GM18526 (cell line): Measurements from ENCODE around the gene EFHC2.

ENCODE experiments used
- POLR2A ChIP-seq: IDR thresholded peaks from 3 replicates; pipeline ENCODE4 v1.6.1; 2011; ENCODE audit not compliant: insufficient read length; ENCODE audit errors: extremely low read depth

The EFHC2 gene

DNA sequence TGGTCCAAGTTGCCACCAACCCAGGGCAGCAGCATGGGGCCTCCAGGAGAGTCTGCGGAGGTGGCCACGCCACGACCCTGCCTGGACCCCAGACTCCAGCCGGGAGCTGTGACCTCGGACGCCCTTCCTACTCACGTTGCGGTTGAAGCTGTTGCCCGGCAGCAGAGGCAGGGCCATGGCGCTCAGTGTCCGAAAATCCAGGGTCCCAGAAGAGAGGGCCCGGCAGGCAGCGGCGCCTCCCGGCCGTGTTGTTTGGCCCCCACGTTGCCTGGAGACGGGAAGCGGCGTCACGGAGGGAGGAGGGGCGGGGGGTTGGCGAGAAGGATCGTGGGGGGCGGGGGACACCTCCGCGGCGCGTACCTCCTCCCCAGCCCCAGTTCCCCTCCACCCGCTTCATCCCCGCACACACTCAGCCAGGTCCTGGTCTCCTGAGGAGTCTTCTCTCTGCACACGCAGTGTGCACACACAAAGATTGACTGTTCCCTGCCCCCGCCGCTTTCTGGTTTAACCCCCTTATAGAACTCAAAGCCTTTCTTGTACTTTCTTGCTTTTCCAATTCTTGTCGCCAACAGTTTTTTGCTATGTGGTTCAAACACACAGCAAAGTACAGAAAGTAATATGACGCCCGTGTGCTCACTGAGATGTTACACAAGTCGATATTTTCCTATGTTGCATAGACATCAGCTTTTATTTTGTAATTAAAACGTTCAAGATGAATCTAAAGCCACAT is at the start of gene EFHC2:
Gene EFHC2, minus strand, starts transcription at position 261 of the 730 bp plus-strand sequence. Its CDS starts 84 bp downstream, at position 177.
- TF ChIP-seq POLR2A: no peak

- TF ChIP-seq POLR2A: no peak
These were observed 49.3 kb upstream of the EFHC2 start for GRCh38 chrX:44392767-44393166.

DNA sequence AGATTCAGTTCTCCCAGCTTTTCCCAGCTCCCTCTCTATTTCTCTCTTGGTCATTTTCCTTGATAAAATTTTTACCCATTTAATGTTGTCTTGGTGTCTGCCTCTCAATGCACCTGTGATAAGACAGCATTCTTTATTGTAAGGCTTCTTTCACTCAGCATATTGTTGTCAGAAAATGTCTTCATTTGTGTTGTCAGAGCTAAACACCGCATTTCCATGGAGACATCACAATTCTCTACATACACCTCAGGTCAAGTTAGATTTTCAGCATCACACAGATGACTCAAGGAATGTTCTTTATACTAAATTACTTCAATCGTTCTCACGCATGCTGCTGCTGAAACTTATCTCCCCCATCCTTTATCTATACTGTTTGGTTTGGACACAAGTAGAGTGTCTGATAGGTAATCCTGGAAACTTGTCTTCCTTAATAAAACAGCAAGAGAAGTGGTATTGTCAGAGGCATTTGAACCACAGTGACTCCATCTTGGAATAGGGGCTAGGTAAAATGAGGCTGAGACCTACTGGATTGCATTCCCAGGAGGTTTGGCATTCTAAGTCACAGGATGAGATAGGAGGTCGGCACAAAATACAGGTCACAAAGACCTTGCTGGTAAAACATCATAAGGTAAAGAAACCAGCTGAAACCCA is 41.3 kb upstream of the EFHC2 start:
- no peak for TF ChIP-seq POLR2A

GRCh38 chrX:44382871-44383270 is 39.4 kb upstream of the EFHC2 start:
- TF ChIP-seq POLR2A: no peak

GRCh38 chrX:44352758-44353157 is 9.3 kb upstream of the EFHC2 start:
- TF ChIP-seq POLR2A: no peak

GRCh38 chrX:44349561-44349960 is 6.1 kb upstream of the EFHC2 start:
- TF ChIP-seq POLR2A: no peak

DNA sequence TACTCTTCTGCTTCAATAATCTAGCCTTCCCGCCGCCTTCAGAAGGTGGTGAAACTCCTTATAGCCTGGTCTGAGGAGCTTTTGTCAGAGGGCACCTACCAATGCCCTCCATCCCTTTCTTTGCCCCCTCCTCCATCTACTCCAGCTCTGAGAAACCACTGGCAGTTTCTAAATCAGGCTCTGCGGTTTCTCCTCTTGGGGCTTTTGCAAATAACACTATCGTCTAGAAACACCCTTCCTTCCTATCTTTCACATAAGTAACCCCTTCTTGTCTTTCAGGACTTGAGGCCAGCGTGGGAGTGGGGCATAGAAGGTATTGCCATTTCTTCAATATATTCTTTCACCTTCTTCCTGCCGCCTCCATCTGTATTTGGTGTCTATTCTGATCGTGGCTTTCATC is 1.2 kb upstream of the EFHC2 start:
- no peak for TF ChIP-seq POLR2A

- TF ChIP-seq POLR2A: no peak
These were observed 722 bp upstream of the EFHC2 start for GRCh38 chrX:44344194-44344593.

GRCh38 chrX:44342866-44343265 is 606 bp downstream of the EFHC2 start:
- no peak for TF ChIP-seq POLR2A

GRCh38 chrX:44338361-44338760 is 5.1 kb downstream of the EFHC2 start:
- TF ChIP-seq POLR2A: no peak

GRCh38 chrX:44332437-44332836 is 11.0 kb downstream of the EFHC2 start:
- TF ChIP-seq POLR2A: no peak

GRCh38 chrX:44330227-44330626 is 13.2 kb downstream of the EFHC2 start:
- no peak for TF ChIP-seq POLR2A

- no peak for TF ChIP-seq POLR2A
These were observed 23.9 kb downstream of the EFHC2 start for GRCh38 chrX:44319550-44319949.

DNA sequence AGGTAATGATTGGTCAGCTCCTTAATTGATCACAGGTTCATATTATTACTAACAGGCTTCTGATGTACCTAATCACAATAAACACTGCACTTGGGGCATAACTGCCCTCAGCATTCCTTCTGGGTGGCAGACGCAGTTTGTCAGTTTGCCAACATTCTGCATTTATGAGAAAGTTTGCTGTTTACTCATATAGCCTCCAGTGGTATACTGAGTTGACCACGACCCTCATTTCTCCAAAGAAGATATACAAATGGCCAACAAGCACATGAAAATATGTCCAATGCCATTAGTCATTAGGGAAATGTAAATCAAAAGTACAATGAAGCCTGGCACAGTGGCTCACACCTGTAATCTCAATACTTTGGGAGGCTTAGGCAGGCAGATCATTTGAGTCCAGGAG is 26.3 kb downstream of the EFHC2 start:
- no peak for TF ChIP-seq POLR2A

DNA sequence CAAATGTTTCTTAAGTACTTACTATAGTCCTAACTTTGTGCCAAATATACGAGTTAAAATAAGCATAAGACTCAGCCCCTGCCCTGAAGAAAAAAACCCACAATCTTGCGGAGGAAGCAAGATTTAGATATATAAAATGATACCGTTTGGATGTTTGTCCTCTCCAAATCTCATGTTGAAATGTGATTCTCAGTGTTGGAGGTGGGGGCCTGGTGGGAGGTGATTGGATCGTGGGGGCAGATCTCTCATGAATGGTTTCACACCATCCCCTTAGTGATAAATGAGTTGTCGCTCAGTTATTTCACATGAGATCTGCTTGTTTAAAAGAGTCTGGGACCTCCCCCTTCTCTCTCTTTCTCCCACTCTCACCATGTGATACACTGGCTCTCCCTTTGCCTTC is 28.7 kb downstream of the EFHC2 start:
- no peak for TF ChIP-seq POLR2A

GRCh38 chrX:44314259-44314734 is 29.2 kb downstream of the EFHC2 start:
- no peak for TF ChIP-seq POLR2A

DNA sequence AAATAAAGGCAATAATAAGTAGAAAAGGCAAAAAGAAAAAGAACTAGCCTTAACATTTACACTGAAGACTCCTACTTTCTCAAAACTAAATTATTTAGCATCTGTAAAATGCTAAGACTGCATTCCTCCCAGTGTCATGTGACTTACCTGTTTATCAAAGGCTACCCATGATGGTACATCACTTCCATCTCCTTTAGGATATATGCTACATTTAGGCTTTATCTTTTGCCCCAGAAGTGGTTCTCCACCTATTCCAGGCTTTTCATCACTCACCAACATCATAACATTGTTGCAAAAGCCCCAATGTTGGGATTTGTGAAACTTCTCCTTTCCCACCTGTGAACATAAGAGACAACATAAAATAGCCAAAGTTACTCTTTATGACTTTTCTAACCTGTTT is 31.1 kb downstream of the EFHC2 start:
- TF ChIP-seq POLR2A: no peak

DNA sequence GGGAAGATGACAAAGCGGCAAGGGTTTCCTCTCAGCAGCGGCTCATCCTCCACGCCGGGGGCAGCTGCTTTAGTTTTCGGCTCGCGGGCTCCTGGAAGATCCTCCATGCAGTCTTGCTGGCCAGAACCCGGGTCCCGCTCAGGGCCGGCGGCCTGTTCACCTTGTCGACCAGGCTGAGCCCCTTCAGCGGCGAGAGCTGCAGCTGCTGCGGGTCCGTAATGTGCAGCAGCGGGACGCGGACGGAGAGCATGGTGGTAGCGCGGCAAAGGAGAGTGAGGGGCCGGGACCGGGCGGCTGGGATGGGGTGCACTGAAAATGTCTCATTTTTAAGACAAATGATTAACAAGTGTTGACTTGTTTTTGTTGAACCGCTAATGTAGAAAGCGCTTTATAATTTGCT is 33.2 kb downstream of the EFHC2 start:
- no peak for TF ChIP-seq POLR2A
